Globus pallidus (tissue), 1 donor: ENCODE data around the gene CD28.

Source experiments
- DNase-seq: peaks from one replicate; pipeline ENCODE4 v3.0.0-alpha.2; 2015; ENCODE audit warnings: low spot score

Gene CD28

GRCh38 chr2:203706403-203706802 lies at the start of gene CD28:
TSS of gene CD28 (plus strand) at chr2:203706639. CDS start at chr2:203706697, 58 bp downstream.
- DNase-seq, result no peak

GRCh38 chr2:203659331-203660049 lies 46.9 kb upstream of the CD28 start:
- DNase-seq, result peak; percentile 44

GRCh38 chr2:203660465-203660864 lies 46.0 kb upstream of the CD28 start:
- DNase-seq, result no peak

GRCh38 chr2:203661279-203661908 lies 45.0 kb upstream of the CD28 start:
- DNase-seq, result no peak

- DNase-seq, result no peak
Measured at GRCh38 chr2:203662487-203662886, 44.0 kb upstream of the CD28 start.

- no peak for DNase-seq
Measured at GRCh38 chr2:203662951-203663350, 43.5 kb upstream of the CD28 start.

GRCh38 chr2:203664029-203664755 lies 42.2 kb upstream of the CD28 start:
- no peak for DNase-seq

- no peak for DNase-seq
Measured at GRCh38 chr2:203667838-203668237, 38.6 kb upstream of the CD28 start.

- DNase-seq, result no peak
Measured at GRCh38 chr2:203669820-203670219, 36.6 kb upstream of the CD28 start.

GRCh38 chr2:203670939-203671338 lies 35.5 kb upstream of the CD28 start:
- DNase-seq, result no peak

- DNase-seq, result no peak
Measured at GRCh38 chr2:203671876-203672275, 34.6 kb upstream of the CD28 start.

GRCh38 chr2:203672856-203673255 lies 33.6 kb upstream of the CD28 start:
- no peak for DNase-seq

- no peak for DNase-seq
Measured at GRCh38 chr2:203673933-203674332, 32.5 kb upstream of the CD28 start.

- DNase-seq, result no peak
Measured at GRCh38 chr2:203675086-203675485, 31.4 kb upstream of the CD28 start.

- no peak for DNase-seq
Measured at GRCh38 chr2:203678971-203679370, 27.5 kb upstream of the CD28 start.

GRCh38 chr2:203679401-203679800 lies 27.0 kb upstream of the CD28 start:
- DNase-seq, result no peak

- no peak for DNase-seq
Measured at GRCh38 chr2:203681978-203682377, 24.5 kb upstream of the CD28 start.

- DNase-seq, result no peak
Measured at GRCh38 chr2:203682688-203683130, 23.7 kb upstream of the CD28 start.

- DNase-seq, result no peak
Measured at GRCh38 chr2:203683421-203683820, 23.0 kb upstream of the CD28 start.

GRCh38 chr2:203683932-203684556 lies 22.4 kb upstream of the CD28 start:
- no peak for DNase-seq

GRCh38 chr2:203685081-203685621 lies 21.3 kb upstream of the CD28 start:
- DNase-seq, result no peak

- no peak for DNase-seq
Measured at GRCh38 chr2:203685789-203686420, 20.5 kb upstream of the CD28 start.
